Omental fat pad (tissue), 4 donors: Measurements from ENCODE around the gene NCEH1. TPM values are rescaled to one million over a fixed set of nuclear protein-coding genes. Genes with fewer than 3 reads are reported as not detected.
A peak's percentile ranks its signal among the peaks of the same experiment; 100 is the strongest.

ENCODE experiments used
- ATAC-seq: fragments of 150-250 bp; one replicate; pipeline ENCODE4 v1.9.1; 2016; ENCODE audit warnings: mild to moderate bottlenecking, moderate library complexity; ENCODE audit not compliant: low FRiP score
- DNase-seq: peaks from one replicate; pipeline ENCODE4 v3.0.0-alpha.2; 2019; ENCODE audit warnings: low spot score
- total RNA-seq, 4 donors: library from RNA; depleted of rRNA; stranded (reverse); fragments of >200 nt; gene quantifications; one replicate each; pipeline ENCODE4 v1.1.0, GENCODE V29; 2016
- TF ChIP-seq, protein P1 (sequence below), 3 donors: fragments of 450-650 bp; IDR thresholded peaks; one replicate each; pipeline ENCODE4 v1.5.1; 2016 to 2017; ENCODE audit warnings: antibody characterized with exemption in 3 of 3, mild to moderate bottlenecking in 3 of 3, moderate library complexity in 2 of 3

The NCEH1 gene
- total RNA-seq, 4 donors from 2014 or later, result 8.2 to 44.1 (median 10.6) TPM

GRCh38 chr3:172613845-172614244 lies 97.0 kb downstream of the NCEH1 start:
- ATAC-seq (no peak), DNase-seq (no peak)
- TF ChIP-seq, protein P1, sequence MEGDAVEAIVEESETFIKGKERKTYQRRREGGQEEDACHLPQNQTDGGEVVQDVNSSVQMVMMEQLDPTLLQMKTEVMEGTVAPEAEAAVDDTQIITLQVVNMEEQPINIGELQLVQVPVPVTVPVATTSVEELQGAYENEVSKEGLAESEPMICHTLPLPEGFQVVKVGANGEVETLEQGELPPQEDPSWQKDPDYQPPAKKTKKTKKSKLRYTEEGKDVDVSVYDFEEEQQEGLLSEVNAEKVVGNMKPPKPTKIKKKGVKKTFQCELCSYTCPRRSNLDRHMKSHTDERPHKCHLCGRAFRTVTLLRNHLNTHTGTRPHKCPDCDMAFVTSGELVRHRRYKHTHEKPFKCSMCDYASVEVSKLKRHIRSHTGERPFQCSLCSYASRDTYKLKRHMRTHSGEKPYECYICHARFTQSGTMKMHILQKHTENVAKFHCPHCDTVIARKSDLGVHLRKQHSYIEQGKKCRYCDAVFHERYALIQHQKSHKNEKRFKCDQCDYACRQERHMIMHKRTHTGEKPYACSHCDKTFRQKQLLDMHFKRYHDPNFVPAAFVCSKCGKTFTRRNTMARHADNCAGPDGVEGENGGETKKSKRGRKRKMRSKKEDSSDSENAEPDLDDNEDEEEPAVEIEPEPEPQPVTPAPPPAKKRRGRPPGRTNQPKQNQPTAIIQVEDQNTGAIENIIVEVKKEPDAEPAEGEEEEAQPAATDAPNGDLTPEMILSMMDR (IDR thresholded peaks at IDR 0.05), result no peak

DNA sequence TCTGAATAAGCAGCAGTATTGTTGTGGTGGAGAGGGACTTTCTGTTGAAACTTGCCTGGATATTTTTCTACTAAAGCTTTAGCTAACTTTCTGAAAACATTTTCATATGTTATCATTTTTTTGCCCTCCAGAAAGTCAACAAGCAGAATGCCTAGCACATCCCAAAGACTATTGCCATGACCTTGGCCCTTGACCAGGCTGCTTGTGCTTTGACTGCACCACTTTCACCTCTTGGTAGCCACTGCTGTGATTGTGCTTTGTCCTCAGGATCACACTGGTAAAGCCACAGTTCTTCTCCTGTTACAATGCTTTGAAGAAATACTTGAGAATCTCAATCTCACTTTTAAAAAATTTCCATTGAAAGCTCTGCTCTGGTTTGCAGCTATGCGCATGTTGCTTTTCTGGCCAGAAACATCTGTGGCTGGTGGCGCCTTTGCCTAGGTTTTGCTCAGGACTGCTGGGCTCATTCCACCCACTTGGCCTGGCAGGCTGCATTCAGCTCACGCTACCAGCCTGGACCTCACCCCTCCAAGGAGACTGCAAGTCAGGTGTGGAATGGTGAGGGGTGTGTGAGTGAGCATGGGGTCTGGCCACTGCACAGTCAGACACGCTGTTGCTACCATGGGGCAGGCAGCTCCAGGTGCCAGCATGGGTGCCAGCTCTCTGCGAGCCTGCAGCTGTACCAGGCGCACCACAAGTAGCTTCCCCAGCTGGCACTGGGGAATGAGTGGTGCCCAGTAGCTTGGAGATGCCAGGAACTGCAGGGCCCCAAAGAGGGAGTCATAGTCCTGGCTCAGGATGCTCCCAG lies 97.8 kb downstream of the NCEH1 start:
- TF ChIP-seq, protein P1 (IDR thresholded peaks at IDR 0.05), result no peak
- DNase-seq, result no peak
- no peak for ATAC-seq

GRCh38 chr3:172609750-172610149 lies 101.1 kb downstream of the NCEH1 start:
- DNase-seq (no peak), ATAC-seq (no peak)
- TF ChIP-seq, protein P1 (IDR thresholded peaks at IDR 0.05), result no peak

DNA sequence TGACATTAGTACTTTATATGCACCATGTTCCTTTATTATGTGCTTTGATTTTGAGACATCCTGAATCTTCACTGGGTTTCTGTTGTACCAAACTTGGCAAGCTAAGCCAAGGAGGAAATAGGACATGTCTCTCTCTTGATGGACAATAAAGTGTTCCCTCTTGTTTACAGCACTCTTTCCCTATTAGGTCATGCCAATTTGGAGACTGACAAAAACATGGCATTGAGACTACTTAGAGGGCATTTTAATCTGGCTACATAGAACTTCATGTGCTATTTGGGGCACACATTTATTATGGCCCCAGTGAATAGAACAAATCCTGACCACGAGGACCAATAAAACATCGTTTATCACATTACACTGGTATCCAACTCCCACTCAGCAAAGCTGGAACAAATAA lies 102.3 kb downstream of the NCEH1 start:
- no peak for ATAC-seq

DNA sequence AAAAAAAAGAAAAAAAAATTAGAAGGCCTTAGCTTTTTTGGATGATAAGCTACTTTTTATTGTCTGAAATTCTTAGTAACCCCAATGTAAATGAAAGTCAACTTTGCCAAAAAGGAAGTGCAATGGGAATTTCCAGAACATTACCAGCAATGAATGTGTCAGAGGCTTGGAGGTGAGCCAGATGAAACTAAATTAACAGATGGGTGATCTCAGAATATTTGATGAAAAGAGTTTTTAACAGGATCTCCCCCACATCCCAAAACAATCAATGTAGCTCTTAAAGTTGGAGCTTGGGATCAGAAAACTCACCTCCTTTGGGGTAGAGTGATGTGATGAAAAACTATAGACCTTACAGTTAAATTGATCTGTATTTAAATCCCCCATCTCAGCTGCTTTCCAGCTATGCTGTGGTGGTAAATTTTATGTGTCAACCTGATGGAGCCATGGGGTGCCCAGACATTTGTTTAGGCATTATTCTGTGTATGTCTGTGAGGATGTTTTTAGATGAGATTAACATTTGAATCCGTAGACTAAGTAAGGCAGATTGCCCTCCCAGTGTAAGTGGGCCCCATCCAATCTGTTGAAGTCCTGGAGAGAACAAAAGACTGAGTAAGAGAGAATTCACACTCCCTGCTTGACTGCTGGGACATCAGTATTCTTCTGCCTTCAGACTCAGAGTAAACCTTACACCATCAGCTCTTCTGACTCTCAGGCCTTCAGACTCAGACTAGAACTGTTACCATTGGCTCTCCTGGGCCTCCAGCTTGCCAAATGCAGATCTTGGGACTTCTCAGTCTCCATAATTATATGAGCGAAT lies 103.4 kb downstream of the NCEH1 start:
- DNase-seq (no peak), ATAC-seq (peak; percentile 28)

More for the DNA sequence above, 102.3 kb downstream of the NCEH1 start:
- DNase-seq, result no peak
- TF ChIP-seq, protein P1 (IDR thresholded peaks at IDR 0.05), result no peak

GRCh38 chr3:172606021-172606420 lies 104.8 kb downstream of the NCEH1 start:
- DNase-seq (no peak), ATAC-seq (no peak)
- TF ChIP-seq, protein P1 (IDR thresholded peaks at IDR 0.05), result no peak

More for the DNA sequence above, 103.4 kb downstream of the NCEH1 start:
- TF ChIP-seq, protein P1 (IDR thresholded peaks at IDR 0.05), result no peak
